Fibroblast of peridontal ligament (primary cell): Measurements from ENCODE around the gene RAB27B.
A peak's percentile ranks its signal among the peaks of the same experiment; 100 is the strongest.

ENCODE experiments used
- DNase-seq: peaks from one replicate; pipeline ENCODE4 v3.0.0-alpha.2; 2010; ENCODE audit errors: extremely low read depth

RAB27B gene

DNA sequence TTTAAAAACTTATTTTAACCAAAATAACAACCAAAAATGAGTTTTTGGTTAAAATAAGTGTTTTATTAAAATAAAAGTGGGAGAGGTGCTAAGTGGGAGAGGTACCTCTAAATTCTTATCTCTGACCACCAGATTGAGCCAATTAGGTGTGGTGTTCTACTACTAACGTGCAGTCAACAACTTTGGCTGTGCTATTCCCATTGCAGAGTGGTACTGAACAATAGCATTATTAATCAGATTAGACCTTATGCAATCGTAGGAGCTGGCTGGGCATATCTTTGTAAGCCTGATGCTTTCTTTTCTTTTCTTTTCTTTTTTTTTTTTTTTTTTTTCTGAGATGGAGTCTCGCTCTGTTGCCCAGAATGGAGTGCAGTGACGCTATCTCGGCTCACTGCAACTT lies 38.9 kb downstream of the RAB27B start:
- DNase-seq: no peak

- DNase-seq: no peak
Observed at GRCh38 chr18:54871231-54871630, 43.0 kb downstream of the RAB27B start.

DNA sequence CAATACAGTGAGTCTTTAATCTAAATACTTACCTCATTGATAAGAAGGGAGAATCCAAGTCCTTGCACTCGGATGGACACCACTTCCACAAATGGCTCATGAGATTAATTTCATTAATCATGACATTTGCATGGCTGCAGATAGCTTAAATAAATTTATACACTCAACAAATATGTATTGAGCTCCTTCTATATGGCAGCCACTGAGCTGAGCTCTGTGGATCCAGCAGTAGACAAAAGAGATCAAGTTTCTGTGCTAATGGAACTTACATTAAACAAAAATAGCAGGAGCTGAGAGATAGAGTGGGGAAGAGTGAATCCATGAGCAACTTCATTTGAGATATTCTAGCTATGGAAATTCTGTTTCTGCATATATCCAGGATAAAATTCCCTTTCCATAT lies 44.4 kb downstream of the RAB27B start:
- DNase-seq: no peak

GRCh38 chr18:54873884-54874255 lies 45.6 kb downstream of the RAB27B start:
- no peak for DNase-seq

DNA sequence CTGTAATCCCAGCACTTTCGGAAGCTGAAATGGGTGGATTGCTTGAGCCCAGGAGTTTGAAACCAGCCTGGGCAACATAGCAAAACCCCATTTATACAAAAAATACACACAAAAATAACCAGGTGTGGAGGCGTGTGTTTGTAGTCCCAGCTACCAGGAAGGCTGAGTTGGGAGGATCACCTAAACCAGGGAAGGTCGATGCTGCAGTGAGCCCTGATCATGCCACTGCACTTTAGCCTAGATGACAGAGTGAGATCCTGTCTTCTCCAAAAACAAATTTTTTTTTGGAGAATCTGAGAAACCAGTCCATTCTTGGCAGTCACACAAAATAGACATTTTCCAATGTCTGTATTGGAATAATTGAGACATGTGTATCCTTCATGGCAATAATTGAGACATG lies 46.8 kb downstream of the RAB27B start:
- DNase-seq: no peak

DNA sequence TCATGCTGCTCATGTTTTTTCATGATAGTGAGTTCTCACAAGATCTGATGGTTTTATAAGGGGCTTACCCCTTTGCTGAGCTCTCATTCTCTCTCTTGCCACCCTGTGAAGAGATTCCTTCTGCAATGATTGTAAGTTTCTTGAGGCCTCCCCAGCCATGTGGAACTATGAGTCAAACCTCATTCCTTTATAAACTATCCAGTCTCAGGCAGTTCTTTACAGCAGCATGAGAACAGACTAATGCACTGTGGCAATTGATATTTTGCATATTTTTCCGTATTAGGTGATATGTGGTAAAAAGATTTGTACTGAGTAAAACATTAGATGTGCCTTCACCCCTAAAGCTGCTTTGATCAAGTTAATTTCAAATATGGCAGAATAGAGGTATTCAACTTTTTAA lies 48.8 kb downstream of the RAB27B start:
- DNase-seq: no peak

DNA sequence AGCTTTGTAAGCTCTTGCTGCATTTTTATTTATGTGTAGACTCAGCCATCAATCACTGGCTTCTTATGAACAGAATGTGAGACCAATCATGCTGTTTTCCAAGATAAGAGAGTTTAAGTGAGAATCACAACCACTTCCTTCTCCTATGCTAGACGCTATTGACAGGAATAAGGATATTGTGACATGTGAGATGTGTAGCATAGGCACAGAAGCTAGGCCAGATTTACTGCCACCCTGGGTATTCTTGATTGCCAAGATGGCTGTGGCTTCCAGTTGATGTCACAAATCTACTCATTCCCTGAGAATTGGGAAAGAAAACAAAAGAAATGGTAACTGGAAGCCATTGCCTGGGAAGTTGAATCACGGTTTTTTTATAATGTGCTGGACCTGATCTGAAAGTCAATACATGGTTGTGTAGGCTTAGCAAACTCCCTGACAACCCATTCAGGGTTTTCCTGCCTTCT lies 49.9 kb downstream of the RAB27B start:
- DNase-seq: peak; percentile 28

DNA sequence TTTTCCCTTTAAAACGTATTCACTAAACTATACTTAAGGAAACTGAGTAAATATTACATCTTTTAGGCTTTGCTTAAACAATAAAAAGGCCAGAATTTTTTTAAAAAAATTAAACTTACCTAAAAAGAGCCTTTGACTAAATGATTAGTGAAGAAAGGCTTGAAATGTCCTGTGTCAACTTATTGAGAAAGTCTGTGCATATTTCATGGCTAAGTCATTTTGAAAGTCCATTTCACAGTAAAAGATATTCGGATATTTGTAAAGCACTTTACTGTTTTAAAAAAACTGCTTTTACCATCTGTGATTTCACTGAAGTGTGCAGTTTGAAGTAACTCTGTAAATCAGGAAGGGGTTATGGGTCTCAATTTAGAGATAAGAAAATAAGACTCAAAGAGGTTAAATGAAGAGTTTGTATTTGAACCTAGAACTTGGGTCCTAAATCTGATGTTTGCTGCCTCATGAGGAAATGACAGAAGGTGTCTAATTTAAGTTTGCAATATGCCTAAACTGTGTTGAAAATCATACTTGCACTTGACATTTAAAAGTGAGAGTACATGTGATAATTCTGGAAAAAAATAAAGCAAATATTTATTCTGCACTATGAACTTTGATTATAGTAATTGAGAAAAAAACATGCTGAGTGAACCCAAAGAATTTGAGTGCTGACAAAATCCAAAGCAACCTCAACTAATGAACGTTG lies 50.5 kb downstream of the RAB27B start:
- peak; percentile 35 for DNase-seq

GRCh38 chr18:54879691-54880090 lies 51.4 kb downstream of the RAB27B start:
- DNase-seq: no peak

DNA sequence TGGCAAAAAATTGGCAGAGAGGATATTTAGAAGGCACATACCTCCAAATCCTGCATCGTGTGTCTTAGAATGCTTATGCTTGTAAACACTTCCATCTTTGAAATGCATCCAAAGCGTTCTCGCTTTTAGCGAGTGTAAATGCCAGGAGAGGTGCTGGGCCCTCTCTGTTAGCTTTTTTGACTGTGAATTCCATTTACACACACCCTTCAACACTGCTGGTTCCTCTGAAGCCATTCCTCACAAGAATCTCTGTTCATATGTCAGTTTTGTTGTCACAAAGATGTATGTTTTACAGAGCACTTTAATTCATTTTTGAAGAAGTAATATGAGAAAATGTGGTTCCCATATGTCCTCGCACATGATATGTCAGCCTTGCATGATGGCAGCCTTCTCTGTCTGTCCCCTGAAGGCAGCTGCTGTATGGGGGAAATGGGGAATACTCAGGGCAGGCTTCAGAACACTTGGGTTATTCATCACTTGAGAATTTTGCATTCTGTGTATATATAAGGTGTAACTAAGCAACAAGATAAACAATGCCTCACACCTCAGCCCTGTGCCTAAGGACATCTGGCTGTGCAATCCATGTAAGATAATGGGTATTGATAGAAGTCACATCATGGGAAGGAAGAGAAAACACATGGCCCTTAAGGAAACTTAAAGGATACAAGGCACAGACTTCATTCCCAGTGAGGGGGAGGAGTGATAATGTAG lies 52.3 kb downstream of the RAB27B start:
- DNase-seq: peak; percentile 20

DNA sequence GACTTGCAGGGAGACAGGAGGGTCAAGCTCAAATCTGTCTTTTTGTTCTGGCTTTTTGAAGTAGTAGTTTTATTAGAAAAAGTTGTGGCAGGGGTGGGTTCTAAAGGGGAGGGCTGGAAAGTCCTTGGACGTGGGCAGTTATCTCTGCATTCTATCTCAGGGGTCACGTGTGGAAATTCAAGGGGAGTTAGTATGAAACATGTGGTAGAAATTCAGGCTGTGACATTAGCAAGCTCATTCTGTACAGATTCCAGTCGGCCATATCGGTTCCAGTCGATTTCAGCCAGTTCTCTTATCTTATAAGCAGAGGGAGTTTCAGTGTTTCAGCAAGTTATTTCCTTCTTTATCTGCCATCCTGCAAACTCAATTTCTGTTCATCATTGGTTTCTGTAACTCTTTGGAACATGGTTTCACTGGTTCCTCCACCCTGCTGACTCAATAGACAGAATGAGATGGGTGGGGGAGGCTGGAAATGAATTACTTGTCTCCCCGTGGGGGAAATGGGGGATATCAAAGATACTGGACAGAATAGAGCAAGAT lies 53.0 kb downstream of the RAB27B start:
- DNase-seq: no peak

DNA sequence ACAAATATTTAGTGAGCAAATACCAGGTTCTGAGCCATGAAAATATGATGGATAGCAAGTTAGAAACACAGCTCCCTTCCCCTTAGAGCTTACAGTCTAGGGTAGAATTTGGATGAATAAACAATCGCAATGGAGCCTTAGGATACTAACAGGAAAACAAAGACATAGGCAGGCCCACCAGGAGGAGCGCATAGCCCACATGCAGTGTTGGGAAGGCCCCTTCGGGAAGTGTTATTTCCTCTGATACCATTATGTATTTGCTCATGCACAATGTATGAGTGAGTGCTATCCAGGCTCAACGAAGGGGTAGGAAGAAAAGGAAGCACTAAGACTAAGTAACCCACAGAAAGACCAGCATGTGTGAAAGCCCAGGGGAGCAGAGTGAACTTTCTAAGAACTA lies 54.0 kb downstream of the RAB27B start:
- no peak for DNase-seq

DNA sequence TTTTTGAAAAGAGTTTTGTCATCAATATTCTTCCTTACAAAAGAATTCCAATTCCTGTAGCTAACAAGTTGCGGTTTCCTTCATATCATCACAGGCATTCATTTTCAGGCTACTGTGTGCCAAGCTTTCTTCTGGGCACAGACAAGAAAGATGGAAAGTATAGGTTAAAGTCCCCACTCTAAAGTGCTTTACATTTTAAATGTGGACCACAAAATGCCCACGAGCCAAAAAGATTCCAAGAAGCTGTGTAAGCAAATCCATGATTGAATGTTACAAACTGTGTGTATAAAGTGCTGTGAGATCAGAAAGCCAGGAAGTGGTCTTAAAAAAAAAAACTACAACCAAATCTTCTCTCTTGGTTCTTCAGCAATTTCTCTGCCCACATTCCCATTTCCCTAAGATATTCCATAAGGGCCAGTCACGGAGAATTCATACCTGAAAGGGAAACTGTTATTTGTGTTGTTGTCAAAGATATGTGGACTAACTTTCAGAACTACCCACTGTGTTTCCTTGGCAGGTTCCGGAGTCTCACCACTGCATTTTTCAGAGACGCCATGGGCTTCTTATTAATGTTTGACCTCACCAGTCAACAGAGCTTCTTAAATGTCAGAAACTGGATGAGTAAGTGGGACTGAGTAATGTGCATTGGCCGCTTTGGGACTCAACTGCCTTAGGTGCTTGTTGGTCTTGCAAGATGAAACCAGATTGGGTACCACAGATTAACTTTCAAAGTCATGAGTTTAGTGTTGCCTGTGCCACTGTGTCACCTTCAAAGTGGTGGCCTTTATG lies 55.7 kb downstream of the RAB27B start:
- DNase-seq: peak; percentile 66

- no peak for DNase-seq
Observed at GRCh38 chr18:54888378-54888777, 60.1 kb downstream of the RAB27B start.

- peak; percentile 89 for DNase-seq
Observed at GRCh38 chr18:54888933-54889332, 60.7 kb downstream of the RAB27B start.

DNA sequence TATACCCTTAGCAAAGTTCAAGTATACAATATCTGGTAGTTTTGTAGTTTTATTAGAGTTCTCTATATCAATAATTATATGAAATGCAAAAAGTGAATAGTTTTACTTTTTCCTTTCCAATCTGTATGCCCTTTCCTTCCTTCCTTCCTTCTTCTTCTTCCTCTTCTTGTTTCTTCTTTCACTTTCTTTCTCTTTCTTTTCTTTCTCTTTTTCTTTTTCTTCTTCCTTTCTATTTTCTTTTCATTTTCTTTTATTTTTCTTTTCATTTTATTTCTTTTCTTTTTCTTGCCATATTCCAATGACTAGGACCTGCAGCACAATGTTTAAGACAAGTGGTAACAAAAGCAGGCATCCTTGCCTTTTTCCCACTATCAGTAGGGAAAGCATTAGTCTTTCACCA lies 71.2 kb downstream of the RAB27B start:
- no peak for DNase-seq

- DNase-seq: no peak
Observed at GRCh38 chr18:54900290-54900689, 72.0 kb downstream of the RAB27B start.

DNA sequence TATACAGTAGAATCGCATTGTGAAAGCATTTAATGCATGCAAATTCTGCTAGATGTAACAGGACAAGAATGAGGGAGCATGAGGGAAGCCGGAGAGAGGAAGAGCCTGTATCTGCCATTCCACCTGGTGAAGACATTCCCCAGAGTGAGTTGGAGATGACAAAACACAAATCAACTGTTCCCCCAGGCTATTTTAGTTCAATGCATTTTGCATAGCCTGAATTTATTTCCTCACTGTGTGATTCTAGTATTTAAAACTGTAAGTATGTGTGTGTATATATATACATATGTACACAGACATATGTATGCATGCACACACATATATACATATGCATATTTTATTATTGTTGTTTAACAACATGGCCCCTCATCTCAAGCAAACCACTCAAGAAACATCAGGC lies 76.3 kb downstream of the RAB27B start:
- no peak for DNase-seq

DNA sequence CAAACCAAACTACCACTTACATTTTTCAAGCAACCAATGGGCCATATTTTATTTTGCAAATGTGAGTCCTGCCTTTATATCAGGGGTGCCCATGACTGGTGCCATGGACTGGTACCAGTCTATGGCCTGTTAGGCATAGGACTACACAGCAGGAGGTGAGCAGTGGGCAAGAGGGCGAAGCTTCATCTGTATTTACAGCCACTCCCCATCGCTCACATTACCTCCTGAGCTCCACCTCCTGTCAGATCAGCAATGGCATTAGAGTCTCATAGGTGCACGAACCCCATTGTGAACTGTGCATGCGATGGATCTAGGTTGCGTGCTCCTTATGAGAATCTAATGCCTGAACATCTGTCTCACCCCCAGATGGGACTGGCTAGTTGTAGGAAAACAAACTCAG lies 77.4 kb downstream of the RAB27B start:
- DNase-seq: no peak

DNA sequence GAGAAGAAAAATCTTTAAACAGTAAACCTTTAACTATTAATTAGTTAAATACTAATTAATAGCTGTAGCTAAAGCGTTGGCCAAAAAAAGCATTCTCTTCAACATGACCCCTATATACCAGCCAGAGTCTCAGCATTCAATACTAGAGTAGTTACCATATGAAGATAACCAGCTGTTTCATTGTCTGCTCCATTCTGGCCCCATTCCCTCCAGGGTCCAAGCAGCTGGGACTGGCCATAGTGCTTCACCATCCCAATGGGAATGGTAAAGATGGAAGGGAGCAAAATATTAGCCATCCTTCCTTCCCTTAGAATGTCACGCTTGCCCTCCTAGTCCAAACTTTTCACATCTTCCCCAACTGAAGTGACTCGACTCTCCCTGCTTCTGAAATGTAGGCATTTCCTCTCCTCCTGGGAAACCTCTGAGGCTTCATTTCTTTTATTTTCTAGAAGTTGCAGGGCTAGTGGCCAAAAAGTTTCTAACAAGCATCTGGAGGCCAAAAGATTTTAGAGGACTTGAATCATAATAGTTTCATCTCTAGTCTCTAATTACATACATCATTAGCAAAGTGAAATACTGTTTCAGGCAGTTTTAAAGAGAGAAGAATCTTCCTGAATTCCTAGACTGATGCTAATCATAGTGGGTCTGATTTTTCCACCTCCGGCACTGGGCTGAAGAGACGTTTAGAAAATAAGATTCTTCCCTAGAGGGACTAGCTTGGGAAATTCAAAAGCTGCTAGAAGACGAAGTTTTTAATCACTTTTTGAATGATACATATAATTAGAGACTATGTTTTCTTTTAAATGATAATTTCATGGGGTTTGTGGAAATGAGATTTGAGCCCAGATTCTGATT lies 78.3 kb downstream of the RAB27B start:
- peak; percentile 63 for DNase-seq

DNA sequence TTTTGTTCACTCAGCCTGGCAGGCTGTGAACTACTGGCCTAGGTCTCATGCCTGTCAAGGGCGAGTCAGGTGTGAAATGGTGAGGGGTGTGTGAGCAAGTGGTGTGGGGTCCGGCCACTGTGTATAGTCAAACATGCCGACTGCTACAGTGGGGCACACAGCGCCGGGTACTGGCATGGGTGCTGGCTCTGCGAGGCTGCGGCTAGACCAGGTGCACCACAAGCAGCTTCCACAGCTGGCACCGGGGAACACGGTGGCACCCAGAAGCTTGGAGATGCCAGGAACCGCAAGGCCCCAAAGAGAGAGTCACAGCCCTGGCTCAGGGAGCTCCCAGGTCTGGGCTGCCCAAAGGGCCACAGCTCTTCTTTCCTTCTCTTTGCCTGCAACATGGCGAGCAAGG lies 81.3 kb downstream of the RAB27B start:
- no peak for DNase-seq
